GM18519 (cell line): ENCODE data around the gene PACSIN2.
"Not testable (repeated sequence)": the region's sequence is repeated elsewhere in the genome, so short reads cannot be mapped to it uniquely, and the experiment has no call there.

Experiments used
- ATAC-seq: cut with Tn5 transposase; IDR thresholded peaks from one replicate; pipeline ENCODE4 v1.9.1; 2021; ENCODE audit warnings: mild to moderate bottlenecking, moderate library complexity; ENCODE audit not compliant: unreplicated experiment, low FRiP score

PACSIN2 gene

GRCh38 chr22:42970029-42970428 lies 44.9 kb downstream of the PACSIN2 start:
- no peak for ATAC-seq

- no peak for ATAC-seq
Observed at GRCh38 chr22:42969348-42969975, 45.5 kb downstream of the PACSIN2 start.

GRCh38 chr22:42967933-42968332 lies 47.0 kb downstream of the PACSIN2 start:
- no peak for ATAC-seq

- no peak for ATAC-seq
Observed at GRCh38 chr22:42967005-42967404, 47.9 kb downstream of the PACSIN2 start.

GRCh38 chr22:42966497-42966896 lies 48.5 kb downstream of the PACSIN2 start:
- ATAC-seq = no peak

GRCh38 chr22:42964994-42965699 lies 49.8 kb downstream of the PACSIN2 start:
- no peak for ATAC-seq

GRCh38 chr22:42963231-42963595 lies 51.7 kb downstream of the PACSIN2 start:
- no peak for ATAC-seq

GRCh38 chr22:42962295-42963230 lies 52.4 kb downstream of the PACSIN2 start:
- ATAC-seq = no peak

- no peak for ATAC-seq
Observed at GRCh38 chr22:42961810-42962209, 53.1 kb downstream of the PACSIN2 start.

GRCh38 chr22:42961400-42961690 lies 53.6 kb downstream of the PACSIN2 start:
- ATAC-seq = not testable (repeated sequence)

- no peak for ATAC-seq
Observed at GRCh38 chr22:42960531-42961399, 54.2 kb downstream of the PACSIN2 start.

GRCh38 chr22:42959576-42960509 lies 55.1 kb downstream of the PACSIN2 start:
- no peak for ATAC-seq

GRCh38 chr22:42958937-42959336 lies 56.0 kb downstream of the PACSIN2 start:
- ATAC-seq = no peak

- no peak for ATAC-seq
Observed at GRCh38 chr22:42957958-42958357, 57.0 kb downstream of the PACSIN2 start.

- ATAC-seq = no peak
Observed at GRCh38 chr22:42957544-42957943, 57.4 kb downstream of the PACSIN2 start.

GRCh38 chr22:42955848-42956247 lies 59.1 kb downstream of the PACSIN2 start:
- ATAC-seq = no peak

- no peak for ATAC-seq
Observed at GRCh38 chr22:42955087-42955635, 59.8 kb downstream of the PACSIN2 start.

- ATAC-seq = not testable (repeated sequence)
Observed at GRCh38 chr22:42953751-42954150, 61.2 kb downstream of the PACSIN2 start.

- ATAC-seq = no peak
Observed at GRCh38 chr22:42951093-42951710, 63.7 kb downstream of the PACSIN2 start.
